K562 (cell line): ENCODE results near the gene VSIG10L2. TPM values are rescaled to one million over a fixed set of nuclear protein-coding genes. Genes with fewer than 3 reads are reported as not detected.

ENCODE experiments used
- CC2D1A ChIP-seq: fragments of 450-650 bp; IDR thresholded peaks from 2 replicates; pipeline ENCODE4 v1.6.1; 2017; ENCODE audit warnings: mild to moderate bottlenecking
- HLTF ChIP-seq: fragments of 450-650 bp; IDR thresholded peaks from 2 replicates; pipeline ENCODE4 v1.6.1; 2016
- KDM5B ChIP-seq: fragments of 200-600 bp; sonication (generic); IDR thresholded peaks from 2 replicates; pipeline ENCODE4 v1.6.1; 2012; ENCODE audit warnings: low read depth, mild to moderate bottlenecking, moderate library complexity, low read length, control low read depth, inconsistent platforms; ENCODE audit not compliant: insufficient replicate concordance
- MEF2A ChIP-seq: IDR thresholded peaks from 2 replicates; pipeline ENCODE4 v1.6.1; 2011; ENCODE audit warnings: low read depth, mild to moderate bottlenecking, low read length, moderate library complexity; ENCODE audit not compliant: control insufficient read depth
- MXI1 ChIP-seq: IDR thresholded peaks from 2 replicates; pipeline ENCODE4 v1.6.1; 2011; ENCODE audit warnings: low read depth, mild to moderate bottlenecking, improper control_type of control experiment, low read length
- PHF20 ChIP-seq: fragments of 450-650 bp; IDR thresholded peaks from 2 replicates; pipeline ENCODE4 v1.6.1; 2018; ENCODE audit not compliant: partially characterized antibody
- POLR2G ChIP-seq: fragments of 200-400 bp; formaldehyde crosslinking; IDR thresholded peaks from 2 replicates; pipeline ENCODE4 v1.6.1; 2017; ENCODE audit warnings: low read depth, mild to moderate bottlenecking, antibody characterized with exemption, low read length, moderate library complexity
- RBFOX2 ChIP-seq: fragments of 200-400 bp; formaldehyde crosslinking; IDR thresholded peaks from 2 replicates; pipeline ENCODE4 v1.6.1; 2017; ENCODE audit warnings: low read depth, mild to moderate bottlenecking, low read length, moderate library complexity
- SNIP1 ChIP-seq: fragments of 450-650 bp; IDR thresholded peaks from 2 replicates; pipeline ENCODE4 v1.7.1; 2017; ENCODE audit warnings: low read depth, mild to moderate bottlenecking
- YY1 ChIP-seq, 3 experiments: IDR thresholded peaks; 2 replicates each; pipeline ENCODE4 v1.6.1; 2011; ENCODE audit warnings: low read length in 2 of 3, mild to moderate bottlenecking in 2 of 3, moderate library complexity in 2 of 3, borderline replicate concordance in 1 of 3, control low read depth in 1 of 3, low read depth in 1 of 3; ENCODE audit not compliant: insufficient read depth in 3 of 3, insufficient replicate concordance in 2 of 3, control insufficient read depth in 1 of 3, insufficient read length in 1 of 3; ENCODE audit errors: extremely low read depth in 1 of 3
- ZBTB9 ChIP-seq: fragments of 450-650 bp; formaldehyde crosslinking; IDR thresholded peaks from 2 replicates; pipeline ENCODE4 v1.4.0; 2020; ENCODE audit warnings: mild to moderate bottlenecking, moderate library complexity
- ZC3H11A ChIP-seq: IDR thresholded peaks from 2 replicates; pipeline ENCODE4 v1.6.1; 2012; ENCODE audit warnings: low read depth, low read length, improper control_type of control experiment
- ZNF121 ChIP-seq: sonication (generic); formaldehyde crosslinking; conservative IDR thresholded peaks from 2 replicates; pipeline ENCODE4 v1.8.0; 2022; ENCODE audit warnings: missing genetic modification reagents
- ZNF431 ChIP-seq: sonication (generic); formaldehyde crosslinking; IDR thresholded peaks from 2 replicates; pipeline ENCODE4 v1.8.0; 2022; ENCODE audit warnings: mild to moderate bottlenecking, missing genetic modification reagents
- ZNF551 ChIP-seq: fragments of 250-450 bp; sonication (Bioruptor Pico); IDR thresholded peaks from 2 replicates; pipeline ENCODE4 v1.5.0; 2021; ENCODE audit warnings: mild to moderate bottlenecking, moderate library complexity
- polyA plus RNA-seq, 8 experiments: library from polyadenylated mRNA; depleted of rRNA in 4 of 8; stranded (reverse) in 5 of 8; unstranded in 3 of 8; fragments of >200 nt; fragmentation: Nextera tagmentation in 2 of 8; fragmentation: Illumina TruSeq in 1 of 8; extraction: Ambion mirVana in 2 of 8; extraction: Trizol in 1 of 8; gene quantifications; 2 replicates each; pipeline versions ENCODE4 v1.2.1 to v1.2.3, GENCODE V29; 2011 to 2014; ENCODE audit warnings: inconsistent platforms in 1 of 8, missing spikeins in 1 of 8
- total RNA-seq, 7 experiments: library from RNA; depleted of rRNA in 6 of 7; stranded (reverse); fragments of >200 nt in 6 of 7; fragmentation: Illumina TruSeq in 2 of 7; extraction: Trizol in 2 of 7; gene quantifications; 2 replicates each; pipeline versions ENCODE4 v1.2.1 to v1.2.3, GENCODE V29; 2011 to 2021; ENCODE audit warnings: low replicate concordance in 1 of 7
- TF ChIP-seq, protein P1 (sequence below): IDR thresholded peaks from 2 replicates; pipeline ENCODE4 v1.6.1; 2012; ENCODE audit warnings: low read depth, low read length, improper control_type of control experiment, borderline replicate concordance
- TF ChIP-seq, protein P2 (sequence below), 3 experiments: fragments of 200-800 bp in 1 of 3; sonication (Bioruptor generic) in 1 of 3; sonication (generic) in 1 of 3; formaldehyde crosslinking in 1 of 3; IDR thresholded peaks; 2 replicates each; pipeline versions ENCODE4 v1.6.1 to v1.8.0; 2016 to 2022; ENCODE audit warnings: mild to moderate bottlenecking in 2 of 3, missing compliant biosample characterization in 2 of 3, missing genetic modification characterization in 2 of 3, missing genetic modification reagents in 1 of 3
- TF ChIP-seq, protein P3 (sequence below): sonication (generic); formaldehyde crosslinking; IDR thresholded peaks from 2 replicates; pipeline ENCODE4 v1.8.1; 2023; ENCODE audit warnings: mild to moderate bottlenecking, missing genetic modification reagents
- TF ChIP-seq, protein P4 (sequence below): fragments of 450-650 bp; formaldehyde crosslinking; IDR thresholded peaks from 2 replicates; pipeline ENCODE4 v1.4.0; 2020; ENCODE audit warnings: mild to moderate bottlenecking, moderate library complexity

Gene VSIG10L2
- total and polyA plus RNA-seq, 9 of the 15 experiments (the other 6 are each of a cell fraction or from before 2014, with no cell fraction given): not detected

- TF ChIP-seq, protein P1, sequence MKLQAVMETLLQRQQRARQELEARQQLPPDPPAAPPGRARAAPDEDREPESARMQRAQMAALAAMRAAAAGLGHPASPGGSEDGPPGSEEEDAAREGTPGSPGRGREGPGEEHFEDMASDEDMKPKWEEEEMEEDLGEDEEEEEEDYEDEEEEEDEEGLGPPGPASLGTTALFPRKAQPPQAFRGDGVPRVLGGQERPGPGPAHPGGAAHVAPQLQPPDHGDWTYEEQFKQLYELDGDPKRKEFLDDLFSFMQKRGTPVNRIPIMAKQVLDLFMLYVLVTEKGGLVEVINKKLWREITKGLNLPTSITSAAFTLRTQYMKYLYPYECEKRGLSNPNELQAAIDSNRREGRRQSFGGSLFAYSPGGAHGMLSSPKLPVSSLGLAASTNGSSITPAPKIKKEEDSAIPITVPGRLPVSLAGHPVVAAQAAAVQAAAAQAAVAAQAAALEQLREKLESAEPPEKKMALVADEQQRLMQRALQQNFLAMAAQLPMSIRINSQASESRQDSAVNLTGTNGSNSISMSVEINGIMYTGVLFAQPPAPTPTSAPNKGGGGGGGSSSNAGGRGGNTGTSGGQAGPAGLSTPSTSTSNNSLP: no peak
- TF ChIP-seq, protein P2, sequence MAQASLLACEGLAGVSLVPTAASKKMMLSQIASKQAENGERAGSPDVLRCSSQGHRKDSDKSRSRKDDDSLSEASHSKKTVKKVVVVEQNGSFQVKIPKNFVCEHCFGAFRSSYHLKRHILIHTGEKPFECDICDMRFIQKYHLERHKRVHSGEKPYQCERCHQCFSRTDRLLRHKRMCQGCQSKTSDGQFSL (CRISPR knock-in tag; IDR thresholded peaks at IDR 0.05): no peak
- TF ChIP-seq, protein P2 (tag; IDR thresholded peaks at IDR 0.05): no peak
- TF ChIP-seq ZBTB9: no peak
- TF ChIP-seq RBFOX2: peak; percentile 71
- TF ChIP-seq ZC3H11A: no peak
- TF ChIP-seq SNIP1: no peak
- TF ChIP-seq PHF20: peak; percentile 39
- TF ChIP-seq, protein P3, sequence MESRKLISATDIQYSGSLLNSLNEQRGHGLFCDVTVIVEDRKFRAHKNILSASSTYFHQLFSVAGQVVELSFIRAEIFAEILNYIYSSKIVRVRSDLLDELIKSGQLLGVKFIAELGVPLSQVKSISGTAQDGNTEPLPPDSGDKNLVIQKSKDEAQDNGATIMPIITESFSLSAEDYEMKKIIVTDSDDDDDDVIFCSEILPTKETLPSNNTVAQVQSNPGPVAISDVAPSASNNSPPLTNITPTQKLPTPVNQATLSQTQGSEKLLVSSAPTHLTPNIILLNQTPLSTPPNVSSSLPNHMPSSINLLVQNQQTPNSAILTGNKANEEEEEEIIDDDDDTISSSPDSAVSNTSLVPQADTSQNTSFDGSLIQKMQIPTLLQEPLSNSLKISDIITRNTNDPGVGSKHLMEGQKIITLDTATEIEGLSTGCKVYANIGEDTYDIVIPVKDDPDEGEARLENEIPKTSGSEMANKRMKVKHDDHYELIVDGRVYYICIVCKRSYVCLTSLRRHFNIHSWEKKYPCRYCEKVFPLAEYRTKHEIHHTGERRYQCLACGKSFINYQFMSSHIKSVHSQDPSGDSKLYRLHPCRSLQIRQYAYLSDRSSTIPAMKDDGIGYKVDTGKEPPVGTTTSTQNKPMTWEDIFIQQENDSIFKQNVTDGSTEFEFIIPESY (CRISPR knock-in tag): no peak
- peak; percentile 69 for TF ChIP-seq POLR2G
- TF ChIP-seq, protein P4, sequence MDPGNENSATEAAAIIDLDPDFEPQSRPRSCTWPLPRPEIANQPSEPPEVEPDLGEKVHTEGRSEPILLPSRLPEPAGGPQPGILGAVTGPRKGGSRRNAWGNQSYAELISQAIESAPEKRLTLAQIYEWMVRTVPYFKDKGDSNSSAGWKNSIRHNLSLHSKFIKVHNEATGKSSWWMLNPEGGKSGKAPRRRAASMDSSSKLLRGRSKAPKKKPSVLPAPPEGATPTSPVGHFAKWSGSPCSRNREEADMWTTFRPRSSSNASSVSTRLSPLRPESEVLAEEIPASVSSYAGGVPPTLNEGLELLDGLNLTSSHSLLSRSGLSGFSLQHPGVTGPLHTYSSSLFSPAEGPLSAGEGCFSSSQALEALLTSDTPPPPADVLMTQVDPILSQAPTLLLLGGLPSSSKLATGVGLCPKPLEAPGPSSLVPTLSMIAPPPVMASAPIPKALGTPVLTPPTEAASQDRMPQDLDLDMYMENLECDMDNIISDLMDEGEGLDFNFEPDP (CRISPR knock-in tag): no peak
- no peak for TF ChIP-seq HLTF
- no peak for TF ChIP-seq MEF2A
- TF ChIP-seq KDM5B: peak; percentile 76
- no peak for TF ChIP-seq CC2D1A
- TF ChIP-seq MXI1: 0 out of 2 replicates have a peak, but pooled peaks have one; percentile 24
- TF ChIP-seq ZNF551 (CRISPR knock-in tag): no peak
- no peak for TF ChIP-seq ZNF431 (CRISPR knock-in tag)
- peak in 2 of 3 experiments; percentile 24 to 63 for TF ChIP-seq YY1 (IDR thresholded peaks at IDR 0.05; ENCODE audit: borderline replicate concordance in 1 of 3, control insufficient read depth in 1 of 3, extremely low read depth in 1 of 3, insufficient read depth in 3 of 3, insufficient read length in 1 of 3, insufficient replicate concordance in 2 of 3, low read depth in 1 of 3, low read length in 2 of 3)
- TF ChIP-seq ZNF121: no peak
Observed at GRCh38 chr11:125902927-125903710, 42.7 kb upstream of the VSIG10L2 start, which contains the start of gene PUS3 (continued).
